SH-SY5Y (cell line): Measurements from ENCODE around the gene AQP10.

Source experiments
- GATA2 ChIP-seq: IDR thresholded peaks from 2 replicates; pipeline ENCODE4 v1.6.1; 2011; ENCODE audit warnings: mild to moderate bottlenecking, low read depth, low read length
- GATA3 ChIP-seq: IDR thresholded peaks from 2 replicates; pipeline ENCODE4 v1.6.1; 2011; ENCODE audit warnings: low read depth, mild to moderate bottlenecking, low read length, moderate library complexity

Gene AQP10

GRCh38 chr1:154352581-154353459, 31.9 kb downstream of the AQP10 start:
- TF ChIP-seq GATA2 (no peak), GATA3 (no peak)

DNA sequence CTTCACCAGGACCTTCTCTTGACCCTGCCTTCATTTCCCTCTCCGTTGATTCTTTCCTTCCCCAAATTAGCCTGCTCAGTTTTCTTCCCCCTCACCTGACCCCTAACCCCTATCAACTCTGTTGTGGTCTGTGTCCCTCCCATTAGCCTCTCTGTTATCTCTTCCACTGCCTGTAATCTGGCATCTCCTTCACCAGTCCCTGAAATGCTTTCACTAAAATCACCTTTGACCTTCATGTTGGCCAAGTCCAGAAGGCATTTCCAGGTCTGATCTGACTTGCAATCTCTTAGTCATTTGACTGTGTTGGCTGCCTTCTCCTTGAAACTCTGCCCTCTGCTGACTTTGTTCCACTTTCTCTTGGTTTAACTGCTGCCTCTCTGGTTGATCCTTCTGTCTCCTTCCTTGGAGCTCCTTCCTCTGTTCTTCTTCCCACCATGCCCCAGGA, 32.6 kb downstream of the AQP10 start:
- no peak for TF ChIP-seq GATA2
- no peak for TF ChIP-seq GATA3

- TF ChIP-seq GATA2 (no peak), GATA3 (no peak)
Measured at GRCh38 chr1:154353966-154354365, 33.1 kb downstream of the AQP10 start.

DNA sequence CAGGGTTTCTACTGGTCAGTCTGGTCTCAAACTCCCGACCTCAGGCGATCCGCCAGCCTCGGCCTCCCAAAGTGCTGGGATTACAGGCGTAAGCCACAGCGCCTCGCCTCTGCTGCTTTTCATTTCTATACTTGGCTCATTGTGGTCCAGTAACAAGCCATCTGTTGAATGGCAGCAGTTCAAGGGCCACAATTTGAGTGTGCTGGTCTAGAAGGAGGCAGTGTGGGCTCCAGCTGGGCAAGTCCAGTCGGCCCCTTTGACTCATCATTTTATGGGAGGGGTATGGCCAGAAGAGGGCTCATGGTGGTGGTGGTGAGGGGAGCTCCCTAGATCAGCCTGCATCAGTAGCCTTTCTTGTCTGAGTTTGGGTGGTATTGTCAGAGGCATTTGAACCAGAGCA, 37.6 kb downstream of the AQP10 start:
- no peak for TF ChIP-seq GATA3
- no peak for TF ChIP-seq GATA2

DNA sequence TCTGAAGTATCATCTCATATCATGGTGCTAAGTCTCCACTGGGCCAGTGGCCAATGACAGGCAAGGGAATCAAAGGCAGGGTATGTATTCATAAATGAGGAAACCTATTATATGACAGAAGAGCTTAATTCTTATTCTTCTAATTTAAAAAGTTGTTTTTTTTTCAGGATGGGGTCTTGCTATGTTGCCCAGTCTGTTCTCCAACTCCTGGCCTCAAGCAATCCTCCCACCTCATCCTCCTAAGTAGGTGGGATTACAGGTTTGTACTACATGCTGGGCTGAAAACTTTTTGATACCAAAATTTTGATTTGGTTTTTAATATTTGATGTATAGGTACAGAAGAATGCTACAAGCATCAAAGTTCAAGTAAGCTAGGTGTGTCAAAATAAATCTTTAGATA, 39.4 kb downstream of the AQP10 start:
- TF ChIP-seq GATA2, result no peak
- TF ChIP-seq GATA3, result no peak

- TF ChIP-seq GATA3 (no peak), GATA2 (no peak)
Measured at GRCh38 chr1:154361357-154361756, 40.5 kb downstream of the AQP10 start.

DNA sequence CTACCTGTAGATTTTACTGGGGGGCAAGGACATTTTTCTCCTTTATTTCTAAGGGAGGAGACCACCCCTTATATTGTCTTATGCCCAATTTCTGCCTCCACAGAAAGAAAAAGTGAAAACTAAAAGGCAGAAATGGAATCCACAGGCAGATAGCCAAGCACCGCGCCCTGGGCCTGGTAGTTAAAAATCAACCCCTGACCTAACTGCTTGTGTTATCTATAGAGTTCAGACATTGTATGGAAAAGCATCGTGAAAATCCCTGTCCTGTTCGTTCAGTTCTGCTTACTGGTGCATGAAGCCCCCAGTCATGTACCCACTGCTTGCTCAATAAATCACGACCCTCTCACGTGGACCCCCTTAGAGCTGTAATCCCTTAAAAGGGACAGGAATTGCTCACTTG, 50.5 kb downstream of the AQP10 start:
- TF ChIP-seq GATA2, result no peak
- no peak for TF ChIP-seq GATA3
